VCaP (cell line): ENCODE data around the gene TMEM135.

Source experiments
- H3K27ac ChIP-seq: fragments of 450-650 bp; 2 replicates; pipeline ENCODE4 v1.5.1; 2017
- CTCF ChIP-seq: fragments of 450-650 bp; conservative IDR thresholded peaks from 2 replicates; pipeline ENCODE4 v1.5.1; 2017; ENCODE audit warnings: mild to moderate bottlenecking, moderate library complexity

The TMEM135 gene

DNA sequence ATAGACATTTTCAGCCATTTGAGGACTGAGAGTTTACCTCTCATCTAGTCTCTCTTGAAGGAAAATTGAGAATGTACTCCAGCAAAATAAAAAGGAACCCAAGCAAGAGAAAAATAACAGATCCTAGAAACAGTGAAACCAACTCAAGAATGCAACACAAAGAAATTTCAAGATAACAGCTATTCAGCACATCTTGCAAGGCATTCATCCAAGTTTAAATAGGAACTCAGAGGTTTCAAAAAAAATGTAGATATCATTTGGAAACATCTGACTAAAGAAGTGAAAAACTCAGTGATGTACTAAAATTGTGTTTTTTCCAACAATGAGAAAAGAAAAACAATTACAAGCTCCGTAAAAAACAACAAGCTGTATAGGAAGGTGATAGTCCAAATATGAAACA lies 76.4 kb downstream of the TMEM135 start:
- H3K27ac ChIP-seq = no peak overlapping the region
- no peak for TF ChIP-seq CTCF

DNA sequence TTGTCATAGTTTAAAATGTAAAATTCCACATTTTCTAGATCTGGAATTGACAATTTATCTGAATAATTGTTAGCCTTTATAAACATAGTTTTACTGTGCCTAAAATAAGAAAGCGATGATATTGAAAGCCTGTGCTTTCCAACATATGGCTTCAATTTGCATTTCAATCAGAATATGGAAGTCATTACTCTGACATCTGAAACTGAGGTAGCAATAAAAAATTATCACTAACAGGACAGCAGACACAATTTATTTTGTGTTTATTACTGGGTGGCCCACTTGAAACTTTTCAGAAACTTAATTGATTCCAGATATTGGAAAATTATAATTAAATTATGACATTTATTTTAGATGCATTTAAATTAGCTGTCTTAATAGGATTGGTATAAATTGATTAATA lies 78.5 kb downstream of the TMEM135 start:
- no peak for TF ChIP-seq CTCF
- H3K27ac ChIP-seq = no peak overlapping the region

GRCh38 chr11:87120937-87121336 lies 83.2 kb downstream of the TMEM135 start:
- no peak for TF ChIP-seq CTCF
- H3K27ac ChIP-seq = no peak overlapping the region

DNA sequence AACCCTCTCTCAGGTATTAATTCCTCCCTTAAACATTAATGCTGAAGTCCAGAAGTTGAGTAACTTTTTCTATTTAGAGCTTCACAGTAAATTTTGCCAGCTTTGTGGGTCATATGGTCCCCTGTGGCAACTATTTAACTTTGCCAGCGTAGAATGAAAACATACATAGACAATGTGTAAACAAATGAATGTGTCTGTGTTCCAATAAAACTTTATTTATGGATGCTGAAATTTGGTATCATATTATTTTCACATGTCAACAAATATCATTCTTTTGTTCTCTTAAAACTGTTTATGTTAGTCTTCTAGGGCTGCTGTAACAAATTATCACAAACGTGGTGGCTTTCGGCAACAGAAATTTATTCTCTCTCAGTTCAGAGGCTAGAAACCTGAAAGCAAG lies 85.1 kb downstream of the TMEM135 start:
- no peak for TF ChIP-seq CTCF
- H3K27ac ChIP-seq = 0 out of 2 replicates have a peak overlapping the region, but pooled peaks have one; percentile 10

DNA sequence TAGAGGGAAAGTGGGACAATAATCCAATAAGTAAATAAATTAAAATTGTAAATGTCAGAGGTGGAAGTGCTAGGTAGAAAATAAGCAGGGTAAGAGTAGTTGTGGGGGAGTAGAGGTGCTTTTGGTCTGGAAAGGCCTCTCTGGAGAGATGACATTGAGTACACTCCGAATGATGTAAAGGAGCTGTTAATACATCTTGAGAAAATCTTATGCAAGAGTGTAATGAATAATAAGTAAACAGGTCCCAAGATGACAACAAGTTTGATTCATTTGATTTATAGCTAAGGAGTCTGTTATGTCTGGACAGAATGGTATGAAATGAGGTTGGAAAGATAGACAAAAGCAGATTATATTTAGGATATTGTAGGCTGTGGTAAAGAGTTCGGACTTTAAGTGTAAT lies 87.5 kb downstream of the TMEM135 start:
- TF ChIP-seq CTCF = no peak
- no peak overlapping the region for H3K27ac ChIP-seq

- peak overlapping the region; percentile 6; the same call in 1 of the 2 replicates for H3K27ac ChIP-seq
- no peak for TF ChIP-seq CTCF
Measured at GRCh38 chr11:87127101-87127500, 89.4 kb downstream of the TMEM135 start.

DNA sequence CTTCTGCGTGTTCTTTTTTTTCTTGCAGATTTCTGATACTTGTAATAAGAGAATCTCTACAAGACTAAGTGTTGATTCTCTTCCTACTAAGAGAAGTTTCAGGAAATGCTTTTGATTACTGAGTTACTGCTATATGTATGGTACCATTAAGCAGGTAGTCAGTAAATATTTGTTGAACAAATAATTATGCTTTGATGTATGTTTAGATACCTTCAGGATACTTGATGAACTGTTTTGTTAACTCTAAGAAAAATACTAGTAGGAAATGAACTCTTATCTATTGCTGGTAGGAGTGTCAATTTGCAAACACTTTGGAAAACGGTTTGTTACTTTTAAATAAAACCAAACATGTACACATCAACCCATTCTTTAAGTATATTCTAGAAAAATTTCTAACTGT lies 90.6 kb downstream of the TMEM135 start:
- no peak for TF ChIP-seq CTCF
- no peak overlapping the region for H3K27ac ChIP-seq
